GM20000 (cell line): ENCODE measurements around the gene ZNF215.
A peak's percentile ranks its signal among the peaks of the same experiment; 100 is the strongest.
"Not testable (repeated sequence)": the region's sequence is repeated elsewhere in the genome, so short reads cannot be mapped to it uniquely, and the experiment has no call there.

Experiments
- DNase-seq: peaks from one replicate; pipeline ENCODE4 v3.0.0; 2012; ENCODE audit warnings: low spot score
- TF ChIP-seq, protein P1 (sequence below): IDR thresholded peaks from 2 replicates; pipeline ENCODE4 v1.5.1; 2012; ENCODE audit warnings: mild to moderate bottlenecking, control low read depth; ENCODE audit errors: extremely low read depth, missing control alignments

ZNF215 gene

DNA sequence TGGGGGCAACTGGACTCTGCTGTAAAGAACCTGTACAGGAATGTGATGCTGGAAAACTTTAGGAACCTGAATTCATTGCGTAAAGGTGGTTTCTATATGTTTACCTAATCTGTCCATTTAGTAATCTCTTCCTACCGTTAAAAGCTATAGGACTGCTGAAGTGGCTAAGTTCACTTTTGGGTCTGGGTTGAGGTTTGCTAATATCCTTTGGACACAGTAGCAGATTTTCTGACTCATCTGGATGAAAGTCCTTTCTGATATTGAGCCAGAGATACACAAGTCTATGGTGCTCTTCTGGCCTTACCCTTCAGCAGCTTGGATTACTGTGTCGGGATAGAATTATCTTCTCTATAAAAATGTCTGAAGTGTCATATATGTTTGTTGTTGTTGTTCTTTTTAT lies 16.9 kb downstream of the ZNF215 start:
- TF ChIP-seq, protein P1, sequence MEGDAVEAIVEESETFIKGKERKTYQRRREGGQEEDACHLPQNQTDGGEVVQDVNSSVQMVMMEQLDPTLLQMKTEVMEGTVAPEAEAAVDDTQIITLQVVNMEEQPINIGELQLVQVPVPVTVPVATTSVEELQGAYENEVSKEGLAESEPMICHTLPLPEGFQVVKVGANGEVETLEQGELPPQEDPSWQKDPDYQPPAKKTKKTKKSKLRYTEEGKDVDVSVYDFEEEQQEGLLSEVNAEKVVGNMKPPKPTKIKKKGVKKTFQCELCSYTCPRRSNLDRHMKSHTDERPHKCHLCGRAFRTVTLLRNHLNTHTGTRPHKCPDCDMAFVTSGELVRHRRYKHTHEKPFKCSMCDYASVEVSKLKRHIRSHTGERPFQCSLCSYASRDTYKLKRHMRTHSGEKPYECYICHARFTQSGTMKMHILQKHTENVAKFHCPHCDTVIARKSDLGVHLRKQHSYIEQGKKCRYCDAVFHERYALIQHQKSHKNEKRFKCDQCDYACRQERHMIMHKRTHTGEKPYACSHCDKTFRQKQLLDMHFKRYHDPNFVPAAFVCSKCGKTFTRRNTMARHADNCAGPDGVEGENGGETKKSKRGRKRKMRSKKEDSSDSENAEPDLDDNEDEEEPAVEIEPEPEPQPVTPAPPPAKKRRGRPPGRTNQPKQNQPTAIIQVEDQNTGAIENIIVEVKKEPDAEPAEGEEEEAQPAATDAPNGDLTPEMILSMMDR, result no peak
- no peak for DNase-seq

DNA sequence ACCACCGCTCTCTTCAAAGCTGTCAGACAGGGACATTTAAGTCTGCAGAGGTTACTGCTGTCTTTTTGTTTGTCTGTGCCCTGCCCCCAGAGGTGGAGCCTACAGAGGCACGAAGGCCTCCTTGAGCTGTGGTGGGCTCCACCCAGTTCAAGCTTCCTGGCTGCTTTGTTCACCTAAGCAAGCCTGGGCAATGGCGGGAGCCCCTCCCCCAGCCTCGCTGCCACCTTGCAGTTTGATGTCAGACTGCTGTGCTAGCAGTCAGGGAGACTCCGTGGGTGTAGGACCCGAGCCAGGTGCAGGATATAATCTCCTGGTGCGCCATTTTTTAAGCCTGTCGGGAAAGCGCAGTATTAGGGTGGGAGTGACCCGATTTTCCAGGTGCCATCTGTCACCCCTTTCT lies 28.0 kb downstream of the ZNF215 start:
- DNase-seq, result not testable (repeated sequence)

DNA sequence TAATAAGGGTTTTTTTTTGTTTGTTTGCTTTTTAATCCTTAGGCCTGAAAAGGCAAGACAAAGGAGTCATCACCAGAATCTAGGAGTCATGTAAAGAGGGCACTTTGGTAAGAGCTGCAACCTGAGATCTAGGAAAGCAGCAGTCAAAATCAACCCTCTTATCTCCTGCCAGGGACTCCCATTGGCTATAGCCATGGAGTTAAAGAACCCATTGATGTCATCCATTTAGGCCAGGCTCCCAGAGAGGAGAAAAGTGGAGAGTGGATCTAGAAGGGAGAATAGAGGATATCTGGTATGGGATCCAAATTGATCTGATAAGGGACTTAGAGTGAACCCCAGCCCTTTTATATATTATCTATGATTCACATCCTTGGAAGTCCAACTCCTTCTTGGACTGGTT lies 35.9 kb downstream of the ZNF215 start:
- TF ChIP-seq, protein P1, result no peak
- DNase-seq, result no peak

DNA sequence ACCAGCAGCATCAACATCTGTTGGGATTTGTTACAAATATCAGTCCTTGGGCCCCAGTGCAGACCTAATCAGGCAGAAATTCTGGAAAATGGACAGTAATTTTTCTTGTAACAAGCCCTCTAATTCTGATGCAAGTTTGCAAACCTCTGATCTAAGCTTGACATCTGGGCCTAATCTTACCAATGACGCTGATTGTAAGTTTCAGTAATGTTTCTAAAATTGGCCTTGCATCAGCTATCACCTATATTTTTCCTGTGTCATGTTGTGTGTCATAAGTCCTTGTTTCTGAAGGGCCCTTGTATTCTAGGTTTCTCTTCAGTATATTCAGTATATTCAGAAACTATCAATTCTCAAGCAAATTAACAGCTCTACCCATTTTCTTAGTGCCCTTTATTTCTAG lies 36.4 kb downstream of the ZNF215 start:
- TF ChIP-seq, protein P1, result no peak
- peak; percentile 19 for DNase-seq

DNA sequence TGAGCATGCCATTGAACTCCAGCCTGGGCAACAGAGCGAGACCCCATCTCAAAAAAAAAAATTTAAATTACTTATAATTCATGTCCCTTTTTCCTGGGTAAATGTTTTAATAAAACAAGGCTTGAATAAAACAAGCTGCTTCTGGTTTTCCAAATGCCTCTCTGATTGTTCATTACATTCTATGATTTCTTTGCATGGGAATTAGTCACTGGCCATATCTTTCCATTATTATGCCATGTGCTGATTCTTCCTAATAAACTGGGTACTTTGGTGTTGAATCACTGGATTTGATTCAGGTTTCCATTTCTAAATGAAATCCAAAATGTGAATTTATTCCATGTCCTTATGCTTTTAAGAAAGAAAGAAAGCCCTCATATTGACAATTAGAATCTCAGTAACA lies 42.6 kb downstream of the ZNF215 start:
- no peak for DNase-seq
- TF ChIP-seq, protein P1, result no peak

DNA sequence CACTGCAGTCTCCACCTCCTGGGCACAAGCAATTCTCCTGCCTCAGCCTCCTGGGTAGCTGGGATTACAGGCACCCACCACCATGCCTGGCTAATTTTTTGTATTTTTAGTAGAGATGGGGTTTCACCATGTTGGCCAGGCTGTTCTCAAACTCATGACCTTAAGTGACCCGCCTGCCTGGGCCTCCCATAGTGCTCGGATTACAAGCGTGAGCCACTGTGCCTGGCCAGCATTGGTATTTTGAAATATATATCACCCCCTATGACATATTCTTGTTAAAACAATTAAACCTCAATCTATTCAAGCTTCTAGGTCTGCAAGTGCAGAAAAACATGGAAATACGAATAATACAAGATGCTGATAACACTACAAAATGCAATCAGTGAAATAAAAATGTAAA lies 43.6 kb downstream of the ZNF215 start:
- not testable (repeated sequence) for DNase-seq

DNA sequence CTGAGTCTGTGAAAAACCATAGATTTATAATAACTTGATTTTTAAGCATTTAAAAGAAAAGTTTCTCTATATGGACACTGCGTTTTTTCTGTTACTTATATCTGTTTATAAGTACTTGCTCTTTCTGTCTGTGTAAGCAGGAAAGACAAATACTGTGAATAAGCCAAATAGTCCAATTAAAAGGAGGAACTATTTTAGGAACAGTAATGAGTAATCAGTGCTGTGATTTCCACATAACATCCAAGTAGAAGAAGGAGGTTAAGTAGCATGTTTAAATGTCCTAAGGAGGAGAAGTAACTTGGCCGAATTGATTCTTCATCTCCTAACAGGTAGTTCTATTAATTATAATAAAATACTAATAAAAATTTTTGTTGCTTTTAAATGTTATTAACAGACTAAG lies 53.1 kb downstream of the ZNF215 start:
- DNase-seq, result no peak
- TF ChIP-seq, protein P1, result no peak

DNA sequence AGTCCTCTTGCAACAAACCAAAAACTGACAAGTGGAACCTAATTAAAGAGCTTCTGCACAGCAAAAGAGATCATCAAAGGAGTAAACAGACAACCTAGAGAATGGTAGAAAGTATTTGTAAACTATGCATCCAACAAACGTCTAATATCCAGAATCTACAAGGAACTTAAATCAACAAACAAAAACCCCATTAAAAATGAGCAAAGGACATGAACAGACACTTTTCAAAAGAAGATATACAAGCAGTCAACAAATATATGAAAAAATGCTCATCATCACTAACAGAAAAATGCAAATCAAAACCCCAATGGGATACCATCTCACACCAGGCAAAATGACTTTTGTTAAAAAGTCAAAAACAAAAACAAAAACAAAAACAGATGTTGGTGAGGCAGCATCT lies 60.3 kb downstream of the ZNF215 start:
- TF ChIP-seq, protein P1, result no peak
- no peak for DNase-seq

DNA sequence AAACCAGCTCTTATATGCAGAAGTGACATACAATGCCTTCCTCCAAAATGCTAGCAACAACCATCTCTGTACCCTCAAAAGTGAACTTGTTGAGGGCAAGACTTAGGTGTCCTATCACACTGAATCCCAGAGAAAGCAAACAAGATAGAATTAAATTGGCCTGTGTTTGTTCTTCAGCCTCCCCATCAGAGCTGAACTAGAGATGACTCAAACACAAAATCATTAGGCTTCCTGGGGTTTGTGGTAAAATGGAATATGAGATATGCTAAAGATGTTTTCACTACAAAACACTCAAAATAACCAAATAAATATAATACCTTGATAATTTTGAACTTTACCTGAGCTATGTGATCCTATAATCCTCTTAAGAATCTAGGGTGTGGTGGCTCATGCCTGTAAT lies 62.3 kb downstream of the ZNF215 start:
- DNase-seq, result no peak
- TF ChIP-seq, protein P1, result no peak
